ENCODE measurements around the gene SLC5A11.

SLC5A11 gene

DNA sequence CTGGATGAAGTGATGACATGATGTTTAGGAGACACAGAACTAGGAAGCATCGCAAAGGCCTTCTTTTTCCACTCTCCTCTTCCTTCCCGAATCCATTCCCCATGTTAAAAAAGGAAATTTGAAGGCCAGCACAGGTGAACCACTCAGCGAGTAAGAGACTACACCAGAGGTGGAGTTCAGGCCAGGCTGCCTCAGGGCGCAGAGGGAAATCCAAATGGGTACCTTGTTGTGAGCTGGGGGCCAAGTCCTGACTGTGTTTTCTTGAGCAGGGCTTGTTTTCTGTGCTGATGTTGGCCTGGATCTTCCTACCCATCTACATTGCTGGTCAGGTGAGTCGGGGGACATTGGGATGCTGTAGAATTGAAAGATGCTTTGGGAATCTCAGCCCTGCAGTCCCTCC is 26.1 kb downstream of the SLC5A11 start:
- Histone ChIP-seq H3K36me3 (no peaks in the 10 kb centered on the region), H3K4me1 (ENCODE audit: control insufficient read depth in 1 of 2, insufficient read depth in 1 of 2, low read depth in 1 of 2, low read length in 1 of 2) (no peaks in the 10 kb centered on the region), H3K27ac (no peak overlapping the region), H3K27me3 (no peaks in the 10 kb centered on the region), H3K9me3 (no peaks in the 10 kb centered on the region), H3K4me3 (ENCODE audit: low read depth in 1 of 2, low read length in 1 of 2) (no peak overlapping the region)
- TF ChIP-seq CTCF (IDR thresholded peaks at IDR 0.05): no peak

DNA sequence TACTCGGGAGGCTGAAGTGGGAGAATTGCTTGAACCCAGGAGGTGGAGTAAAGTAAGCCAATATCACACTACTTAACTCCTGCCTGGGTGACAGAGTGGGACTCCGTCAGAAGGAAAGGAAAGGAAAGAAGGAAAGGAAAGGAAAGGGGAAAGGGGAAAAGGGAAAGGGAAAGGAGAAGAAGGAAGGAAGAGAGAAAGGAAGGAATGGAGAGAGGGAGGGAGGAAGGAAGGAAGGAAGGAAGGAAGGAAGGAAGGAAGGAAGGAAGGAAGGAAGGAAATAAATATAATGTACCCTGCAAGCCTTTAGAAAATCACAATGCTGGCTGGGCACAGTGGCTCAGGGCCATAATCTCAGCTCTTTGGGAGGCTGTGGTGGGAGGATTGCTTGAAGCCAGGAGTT is 27.3 kb downstream of the SLC5A11 start:
- H3K9me3 ChIP-seq: no peaks in the 10 kb centered on the region
- no peaks in the 10 kb centered on the region for H3K4me1 ChIP-seq (ENCODE audit: control insufficient read depth in 1 of 2, insufficient read depth in 1 of 2, low read depth in 1 of 2, low read length in 1 of 2)
- no peaks in the 10 kb centered on the region for H3K27me3 ChIP-seq
- no peak overlapping the region for H3K27ac ChIP-seq
- no peaks in the 10 kb centered on the region for H3K36me3 ChIP-seq
- H3K4me3 ChIP-seq (ENCODE audit: low read depth in 1 of 2, low read length in 1 of 2): no peak overlapping the region
- no peak for TF ChIP-seq CTCF (IDR thresholded peaks at IDR 0.05)

DNA sequence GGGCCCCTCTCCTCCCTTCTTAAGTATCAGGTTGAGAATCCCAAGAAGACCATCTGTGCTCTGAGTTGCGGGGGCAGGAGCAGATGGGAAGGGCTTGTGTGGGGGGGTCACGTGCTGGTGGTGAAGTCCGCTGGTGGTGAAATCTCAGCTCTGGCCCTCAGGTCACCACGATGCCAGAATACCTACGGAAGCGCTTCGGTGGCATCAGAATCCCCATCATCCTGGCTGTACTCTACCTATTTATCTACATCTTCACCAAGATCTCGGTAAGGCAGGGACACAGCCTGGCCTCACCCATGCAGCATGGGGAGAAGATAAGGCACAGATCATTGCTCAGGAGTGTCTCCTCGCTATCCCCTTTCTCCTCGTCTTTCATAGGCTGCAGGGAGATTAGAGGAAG is 29.7 kb downstream of the SLC5A11 start:
- H3K4me1 ChIP-seq (ENCODE audit: control insufficient read depth in 1 of 2, insufficient read depth in 1 of 2, low read depth in 1 of 2, low read length in 1 of 2): no peaks in the 10 kb centered on the region
- no peaks in the 10 kb centered on the region for H3K27me3 ChIP-seq
- no peak overlapping the region for H3K27ac ChIP-seq
- no peaks in the 10 kb centered on the region for H3K36me3 ChIP-seq
- no peaks in the 10 kb centered on the region for H3K9me3 ChIP-seq
- no peak overlapping the region for H3K4me3 ChIP-seq (ENCODE audit: low read depth in 1 of 2, low read length in 1 of 2)
- no peak for TF ChIP-seq CTCF (IDR thresholded peaks at IDR 0.05)

DNA sequence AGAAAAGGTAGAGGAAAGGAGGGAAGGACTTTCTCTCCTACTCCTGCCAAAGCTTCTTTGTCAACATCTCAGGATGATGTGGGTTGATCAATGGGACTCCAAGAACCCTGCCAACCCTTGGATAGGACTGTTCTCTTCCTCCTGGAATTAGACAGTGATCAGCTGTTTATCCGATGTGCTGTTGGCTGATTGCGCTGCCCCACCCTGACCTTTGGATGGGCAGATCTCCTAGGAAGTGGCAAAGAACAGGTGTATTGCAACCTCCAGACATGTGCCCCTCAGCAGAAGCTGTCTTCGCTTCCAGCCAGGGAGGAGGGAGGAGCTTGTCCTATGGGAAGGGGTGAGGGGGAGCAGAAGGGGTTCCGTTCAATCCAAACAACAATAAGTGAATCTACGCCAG is 30.5 kb downstream of the SLC5A11 start:
- no peaks in the 10 kb centered on the region for H3K36me3 ChIP-seq
- no peaks in the 10 kb centered on the region for H3K9me3 ChIP-seq
- no peak overlapping the region for H3K27ac ChIP-seq
- no peaks in the 10 kb centered on the region for H3K27me3 ChIP-seq
- no peaks in the 10 kb centered on the region for H3K4me1 ChIP-seq (ENCODE audit: control insufficient read depth in 1 of 2, insufficient read depth in 1 of 2, low read depth in 1 of 2, low read length in 1 of 2)
- TF ChIP-seq CTCF (IDR thresholded peaks at IDR 0.05): no peak
- no peak overlapping the region for H3K4me3 ChIP-seq (ENCODE audit: low read depth in 1 of 2, low read length in 1 of 2)

DNA sequence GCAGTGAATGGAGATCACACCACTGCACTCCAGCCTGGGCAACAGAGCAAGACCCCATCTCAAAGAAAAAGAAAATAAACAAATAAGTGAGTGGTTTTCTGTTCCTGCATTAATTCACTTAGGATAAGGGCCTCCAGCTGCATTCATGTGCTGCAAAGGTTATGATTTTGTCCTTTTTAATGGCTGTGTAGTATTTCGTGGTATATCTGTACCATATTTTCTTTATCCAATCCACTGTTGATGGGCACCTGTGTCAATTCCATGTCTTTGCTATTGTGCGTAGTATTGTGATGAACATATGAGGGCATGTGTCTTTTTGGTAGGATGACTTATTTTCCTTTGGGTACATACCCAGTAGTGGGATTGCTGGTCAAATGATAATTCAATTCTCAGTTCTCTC is 33.9 kb downstream of the SLC5A11 start:
- Histone ChIP-seq H3K36me3 (no peaks in the 10 kb centered on the region), H3K4me1 (ENCODE audit: control insufficient read depth in 1 of 2, insufficient read depth in 1 of 2, low read depth in 1 of 2, low read length in 1 of 2) (no peaks in the 10 kb centered on the region), H3K4me3 (ENCODE audit: low read depth in 1 of 2, low read length in 1 of 2) (no peak overlapping the region), H3K9me3 (no peaks in the 10 kb centered on the region), H3K27me3 (no peaks in the 10 kb centered on the region), H3K27ac (no peak overlapping the region)
- TF ChIP-seq CTCF (IDR thresholded peaks at IDR 0.05): no peak

- no peak overlapping the region for H3K4me3 ChIP-seq (ENCODE audit: low read depth in 1 of 2, low read length in 1 of 2)
- H3K27me3 ChIP-seq: no peaks in the 10 kb centered on the region
- no peaks in the 10 kb centered on the region for H3K9me3 ChIP-seq
- no peaks in the 10 kb centered on the region for H3K4me1 ChIP-seq (ENCODE audit: control insufficient read depth in 1 of 2, insufficient read depth in 1 of 2, low read depth in 1 of 2, low read length in 1 of 2)
- H3K27ac ChIP-seq: no peak overlapping the region
- H3K36me3 ChIP-seq: no peaks in the 10 kb centered on the region
- no peak for TF ChIP-seq CTCF (IDR thresholded peaks at IDR 0.05)
These were observed 38.0 kb downstream of the SLC5A11 start for GRCh38 chr16:24883714-24884151.
